GM18505 (cell line): ENCODE results near the gene MC4R.

ENCODE experiments used
- ATAC-seq: cut with Tn5 transposase; IDR thresholded peaks from one replicate; pipeline ENCODE4 v1.9.1; 2021; ENCODE audit not compliant: unreplicated experiment
- POLR2A ChIP-seq: IDR thresholded peaks from 4 replicates; pipeline ENCODE4 v1.6.1; 2011; ENCODE audit warnings: borderline replicate concordance; ENCODE audit not compliant: insufficient read depth, insufficient read length; ENCODE audit errors: extremely low read depth

The MC4R gene

DNA sequence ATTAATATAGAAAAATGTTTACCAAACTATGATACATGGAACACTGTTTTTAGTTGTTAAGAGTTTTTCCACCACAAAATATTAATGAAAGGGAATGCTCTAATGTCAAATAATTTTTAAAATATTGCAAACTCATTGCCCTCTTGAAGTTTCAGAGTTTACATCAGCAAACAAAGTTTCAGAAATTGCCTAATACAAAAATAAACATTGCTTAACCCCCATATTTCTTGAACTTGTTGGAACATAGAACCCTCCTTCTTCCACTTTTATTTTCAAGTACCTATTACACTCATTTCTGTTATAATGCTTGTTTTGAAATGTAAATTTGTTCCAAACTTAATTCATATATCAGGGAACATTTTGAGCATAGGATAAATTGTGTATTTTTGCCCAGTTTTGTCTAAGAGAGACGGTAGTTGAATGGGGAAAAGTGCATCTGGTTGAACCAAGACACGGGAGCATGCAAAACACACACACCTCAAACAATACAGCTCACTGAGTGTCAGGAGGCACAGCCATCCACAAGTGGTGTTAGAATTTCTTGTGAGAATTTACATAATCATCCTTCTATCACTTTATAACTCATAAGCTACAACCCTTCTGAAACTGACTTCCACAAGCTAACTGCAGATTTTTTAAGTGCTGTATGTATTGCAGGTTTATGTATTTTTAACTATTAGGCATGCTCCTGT, 5.3 kb upstream of the MC4R start:
- no peak for ATAC-seq
- no peak for TF ChIP-seq POLR2A

GRCh38 chr18:60372132-60372531, 443 bp downstream of the MC4R start:
- ATAC-seq, result no peak
- TF ChIP-seq POLR2A, result no peak

DNA sequence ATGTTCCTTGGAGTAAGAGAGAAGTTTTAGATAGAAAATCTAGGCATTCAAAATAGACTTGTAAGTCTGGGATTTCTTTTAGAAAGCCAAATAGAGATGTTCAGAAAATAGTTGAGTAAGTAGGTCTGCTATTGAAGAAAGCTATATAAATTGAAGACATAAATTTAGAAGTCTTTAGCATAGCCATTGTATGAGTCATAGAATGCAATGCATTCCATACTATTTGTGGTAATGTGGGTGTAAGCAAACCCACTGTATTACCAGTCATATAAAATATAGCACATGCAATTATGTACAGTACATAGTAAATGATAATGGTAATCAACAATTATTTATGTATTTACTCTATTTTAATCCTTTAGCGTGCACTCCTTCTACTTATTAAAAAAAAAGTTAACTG, 14.1 kb downstream of the MC4R start:
- no peak for ATAC-seq
- no peak for TF ChIP-seq POLR2A

GRCh38 chr18:60350941-60351340, 21.6 kb downstream of the MC4R start:
- no peak for ATAC-seq

DNA sequence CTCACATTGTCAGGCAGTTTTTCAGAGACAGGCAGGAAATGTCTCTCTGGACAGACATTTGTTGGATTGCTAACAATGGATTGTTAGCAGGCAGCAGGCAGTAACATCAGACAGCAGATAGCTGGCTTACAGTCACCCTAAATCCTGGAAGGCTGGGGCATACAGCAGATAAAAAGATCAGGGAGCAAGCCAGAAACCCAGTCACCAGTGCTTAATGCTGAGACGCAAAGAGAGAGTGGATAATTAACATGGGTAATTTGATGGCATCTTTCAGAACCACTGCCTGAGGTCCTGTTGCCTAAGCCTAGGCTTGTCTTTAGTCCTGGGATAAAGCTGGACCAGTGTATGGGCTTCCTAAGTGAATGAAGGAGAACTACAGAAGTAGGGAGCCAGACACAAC, 22.4 kb downstream of the MC4R start:
- no peak for TF ChIP-seq POLR2A

More at GRCh38 chr18:60350941-60351340, 21.6 kb downstream of the MC4R start:
- TF ChIP-seq POLR2A, result no peak

DNA sequence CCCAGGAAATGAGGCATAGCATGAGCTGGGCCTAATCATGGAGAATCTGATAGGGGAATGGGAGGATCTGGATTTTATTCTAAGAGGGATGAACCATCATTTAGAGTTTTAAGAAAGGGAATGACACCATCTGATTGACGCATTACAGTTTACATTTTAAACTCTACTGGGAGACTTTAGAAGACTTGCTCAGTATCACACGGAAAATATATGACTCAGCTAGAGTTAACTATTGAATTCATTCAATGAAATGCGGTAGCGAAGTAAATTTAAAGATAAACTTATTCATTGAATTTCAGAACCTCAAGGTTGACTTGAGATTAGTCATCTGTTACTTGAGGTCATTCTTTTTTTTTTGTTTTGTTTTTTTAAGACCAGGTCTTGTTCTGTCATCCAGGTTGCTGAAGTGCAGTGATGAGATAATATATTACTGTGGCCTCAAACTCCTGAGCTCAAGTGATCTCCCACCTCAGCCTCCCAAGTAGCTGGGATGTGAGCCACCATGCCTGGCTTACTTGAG, 25.0 kb downstream of the MC4R start:
- TF ChIP-seq POLR2A, result no peak
- ATAC-seq, result no peak

More for the DNA sequence above, 22.4 kb downstream of the MC4R start:
- no peak for ATAC-seq

DNA sequence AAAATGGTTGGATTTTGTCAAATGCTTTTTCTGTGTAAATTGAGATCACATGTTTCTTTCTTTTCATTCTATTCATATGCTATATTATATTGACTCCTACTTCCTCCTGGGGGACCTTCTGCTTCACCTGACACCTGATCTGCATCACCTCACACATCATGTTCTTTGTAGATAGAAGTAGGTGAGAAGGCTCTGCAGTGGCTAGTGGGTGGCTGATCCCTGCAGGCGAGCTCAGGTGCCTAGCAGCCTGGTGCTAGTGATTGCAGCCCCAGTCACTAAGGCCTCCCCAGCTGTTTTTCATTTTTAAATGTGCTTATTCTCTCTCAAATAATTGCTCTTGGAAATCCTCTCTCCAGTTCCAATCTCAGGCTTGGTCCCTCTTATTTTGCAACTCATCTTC, 33.6 kb downstream of the MC4R start:
- no peak for TF ChIP-seq POLR2A
- no peak for ATAC-seq

DNA sequence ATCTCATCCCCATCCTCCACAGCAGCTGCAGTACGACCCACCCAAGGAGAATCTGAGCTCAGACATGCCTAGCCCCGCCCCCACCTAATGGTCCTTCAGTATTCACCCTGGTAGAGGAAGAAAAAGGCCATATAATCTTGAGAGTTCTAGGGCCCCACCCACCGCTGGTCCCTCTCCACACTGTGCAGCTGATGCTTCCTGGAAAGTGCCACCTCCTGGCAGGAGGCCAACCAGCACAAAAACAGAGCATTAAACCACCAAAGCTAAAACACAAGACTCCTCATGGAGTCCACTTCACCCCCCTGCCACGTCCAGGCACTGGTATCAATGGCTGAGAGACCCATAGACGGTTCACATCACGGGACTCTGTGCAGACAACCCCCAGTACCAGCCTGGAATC, 40.7 kb downstream of the MC4R start:
- no peak for TF ChIP-seq POLR2A
- no peak for ATAC-seq

DNA sequence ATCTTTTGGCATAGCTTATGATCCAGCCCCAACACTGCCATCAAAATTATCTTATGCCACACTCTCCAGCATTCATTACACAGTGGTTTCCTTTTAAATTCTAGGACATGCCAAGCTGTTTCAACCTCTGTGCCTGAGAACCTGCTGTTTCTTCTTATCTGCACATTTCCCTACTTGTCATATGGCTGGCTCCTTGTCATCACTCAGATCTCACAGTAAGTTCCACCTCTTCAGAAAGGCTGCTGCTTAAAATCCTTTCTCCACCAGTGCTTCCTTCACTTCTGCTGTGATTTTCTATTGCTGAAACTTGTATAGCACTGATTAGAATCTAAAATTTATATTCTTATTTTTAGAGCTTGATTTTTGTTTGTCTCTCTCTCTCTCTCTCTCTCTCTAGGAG, 43.4 kb downstream of the MC4R start:
- TF ChIP-seq POLR2A, result no peak
- no peak for ATAC-seq

DNA sequence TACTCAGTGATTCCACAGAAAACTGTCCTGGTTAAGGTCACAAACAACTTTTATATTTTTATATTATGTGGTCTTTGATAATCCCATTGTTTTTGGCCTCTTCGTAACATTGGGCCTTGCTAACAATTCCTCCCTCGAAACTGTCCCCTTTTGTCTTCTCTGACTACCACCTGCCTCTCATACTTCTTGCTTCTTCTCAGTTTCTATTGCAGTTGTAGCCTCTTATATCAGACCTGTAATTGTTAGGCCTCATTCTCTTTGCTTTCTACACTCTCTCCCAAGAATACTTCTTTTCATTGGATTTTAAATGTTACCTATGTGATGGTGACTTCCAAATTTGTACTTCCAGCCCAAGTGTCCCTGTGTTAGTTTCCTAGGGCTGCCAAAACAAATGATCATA, 44.7 kb downstream of the MC4R start:
- no peak for ATAC-seq

GRCh38 chr18:60322591-60322990, 50.0 kb downstream of the MC4R start:
- ATAC-seq, result no peak
- TF ChIP-seq POLR2A, result no peak

More for the DNA sequence above, 44.7 kb downstream of the MC4R start:
- no peak for TF ChIP-seq POLR2A
